ENCODE results near the gene COPS8. TPM values are rescaled to one million over a fixed set of nuclear protein-coding genes. Genes with fewer than 3 reads are reported as not detected.

COPS8 gene
- total RNA-seq, 1 donor from 2014 or later, result 111 TPM

DNA sequence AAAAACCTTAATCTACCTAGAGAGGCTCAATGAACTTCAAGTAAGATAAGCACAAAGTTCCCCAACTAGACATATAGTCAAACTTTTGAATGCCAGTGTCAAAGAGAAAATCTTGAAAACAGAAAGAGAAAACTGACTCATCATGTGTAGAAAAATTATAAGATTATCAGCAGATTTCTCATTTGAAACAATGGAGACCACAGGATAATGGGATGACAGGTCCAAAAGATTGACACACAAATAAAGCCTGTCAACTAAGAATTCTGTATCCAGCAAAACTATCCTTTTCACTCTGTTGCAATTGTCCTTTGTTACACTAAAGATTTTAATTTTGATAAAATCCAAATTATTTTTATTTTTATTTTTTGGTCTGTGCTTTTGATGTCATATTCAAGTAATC lies 61.6 kb downstream of the COPS8 start:
- TF ChIP-seq, protein P1, sequence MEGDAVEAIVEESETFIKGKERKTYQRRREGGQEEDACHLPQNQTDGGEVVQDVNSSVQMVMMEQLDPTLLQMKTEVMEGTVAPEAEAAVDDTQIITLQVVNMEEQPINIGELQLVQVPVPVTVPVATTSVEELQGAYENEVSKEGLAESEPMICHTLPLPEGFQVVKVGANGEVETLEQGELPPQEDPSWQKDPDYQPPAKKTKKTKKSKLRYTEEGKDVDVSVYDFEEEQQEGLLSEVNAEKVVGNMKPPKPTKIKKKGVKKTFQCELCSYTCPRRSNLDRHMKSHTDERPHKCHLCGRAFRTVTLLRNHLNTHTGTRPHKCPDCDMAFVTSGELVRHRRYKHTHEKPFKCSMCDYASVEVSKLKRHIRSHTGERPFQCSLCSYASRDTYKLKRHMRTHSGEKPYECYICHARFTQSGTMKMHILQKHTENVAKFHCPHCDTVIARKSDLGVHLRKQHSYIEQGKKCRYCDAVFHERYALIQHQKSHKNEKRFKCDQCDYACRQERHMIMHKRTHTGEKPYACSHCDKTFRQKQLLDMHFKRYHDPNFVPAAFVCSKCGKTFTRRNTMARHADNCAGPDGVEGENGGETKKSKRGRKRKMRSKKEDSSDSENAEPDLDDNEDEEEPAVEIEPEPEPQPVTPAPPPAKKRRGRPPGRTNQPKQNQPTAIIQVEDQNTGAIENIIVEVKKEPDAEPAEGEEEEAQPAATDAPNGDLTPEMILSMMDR (conservative IDR thresholded peaks at IDR 0.05; ENCODE audit: low read depth, low read length), result no peak
- H3K4me3 ChIP-seq (ENCODE audit: low read depth, low read length), result no peak overlapping the region
- DNase-seq (ENCODE audit: low read depth), result no peak

DNA sequence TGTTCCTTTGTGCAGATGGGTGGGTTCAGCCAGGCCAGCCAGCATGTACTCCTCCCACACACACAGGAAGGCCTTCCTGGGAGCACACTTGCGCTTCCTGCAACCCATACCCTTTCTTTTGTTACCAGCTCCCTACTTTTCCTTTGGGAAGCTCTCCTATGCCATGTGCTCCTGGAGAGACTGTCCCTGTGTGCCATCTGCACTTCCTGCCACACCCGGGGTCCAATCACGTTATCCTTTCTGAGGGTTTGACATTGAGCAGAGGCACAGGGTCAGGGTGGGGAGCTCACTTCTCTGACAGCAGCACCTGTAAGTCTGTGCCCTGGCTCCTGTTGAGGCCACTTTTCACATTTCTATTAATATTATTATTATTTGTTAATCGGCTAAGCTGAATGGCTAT lies 62.9 kb downstream of the COPS8 start:
- H3K4me3 ChIP-seq (ENCODE audit: low read depth, low read length), result no peak overlapping the region
- DNase-seq (ENCODE audit: low read depth), result no peak
- TF ChIP-seq, protein P1 (conservative IDR thresholded peaks at IDR 0.05; ENCODE audit: low read depth, low read length), result no peak

DNA sequence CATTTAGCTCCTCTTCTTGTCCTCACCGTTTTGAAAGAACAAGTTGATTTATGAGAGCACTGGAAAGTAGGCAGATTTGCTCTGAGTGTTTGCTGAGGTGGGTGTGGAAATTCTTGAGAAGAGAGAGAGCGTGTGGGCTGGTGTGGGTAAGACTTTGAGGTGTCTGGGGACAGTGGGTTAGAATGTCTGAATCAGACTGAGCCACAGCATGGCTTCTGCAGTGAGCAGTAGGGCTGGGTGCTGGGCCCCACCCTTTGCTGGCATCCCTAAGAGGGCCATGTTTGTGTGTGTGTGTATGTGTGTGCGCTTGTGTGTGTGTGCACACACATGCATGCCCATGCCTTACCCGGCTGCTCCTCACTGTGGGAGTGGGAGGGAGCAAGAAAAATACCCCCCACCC lies 63.7 kb downstream of the COPS8 start:
- no peak overlapping the region for H3K4me3 ChIP-seq (ENCODE audit: low read depth, low read length)
- TF ChIP-seq, protein P1 (conservative IDR thresholded peaks at IDR 0.05; ENCODE audit: low read depth, low read length), result no peak
- no peak for DNase-seq (ENCODE audit: low read depth)

Data from epithelial cell of proximal tubule (primary cell).